HCT116 (cell line): ENCODE measurements around the gene ENTPD7. TPM values are rescaled to one million over a fixed set of nuclear protein-coding genes. Genes with fewer than 3 reads are reported as not detected.
A peak's percentile ranks its signal among the peaks of the same experiment; 100 is the strongest.

Experiments used
- ATAC-seq: fragments of 200-7000 bp; cut with Tn5 transposase; 2 replicates; pipeline ENCODE4 v1.9.1; 2020; ENCODE audit warnings: mild to moderate bottlenecking, moderate library complexity
- BruUV-seq: library from RNA; stranded (reverse); fragments of 400-500 nt; replicated peaks from 2 replicates; lab custom pipeline; 2021; lab: Mats Ljungman, UMichigan
- CTCF ChIA-PET: fragments of 300-600 bp; sonication (Branson Sonifier 250); formaldehyde crosslinking; loops from one replicate; lab custom pipeline; 2021; ENCODE audit warnings: antibody characterized with exemption; lab: Charles Lee
- POLR2A ChIA-PET: fragments of 300-600, 350-600 bp; sonication (Branson Sonifier 250); formaldehyde crosslinking; loops from one replicate; lab custom pipeline; 2021; ENCODE audit warnings: antibody characterized with exemption; lab: Charles Lee
- RAD21 ChIA-PET, 2 experiments: fragments of 300-600 bp; sonication (Branson Sonifier 250); formaldehyde crosslinking; loops; one replicate each; lab custom pipeline; 2023; ENCODE audit warnings: low total read pairs in 2 of 2; ENCODE audit not compliant: uncharacterized antibody in 2 of 2, unreplicated experiment in 2 of 2, low non-redundant PET in 1 of 2; lab: Charles Lee
- DNase-seq: peaks from one replicate; pipeline ENCODE4 v3.0.0-alpha.2; 2010; ENCODE audit warnings: low read depth, low spot score
- H2AFZ ChIP-seq: fragments of 200-600 bp; shearing (Covaris generic), sonication (generic); 2 replicates; pipeline ENCODE4 v1.6.1; 2017; ENCODE audit warnings: low read depth, mixed run types, mixed read lengths, antibody characterized with exemption, low read length; ENCODE audit not compliant: poor library complexity, severe bottlenecking
- H3K27ac ChIP-seq: 2 replicates; pipeline ENCODE4 v1.5.1; 2012; ENCODE audit warnings: low read depth, low read length
- H3K27me3 ChIP-seq: fragments of 200-600 bp; sonication (generic); 2 replicates; pipeline ENCODE4 v1.6.1; 2016; ENCODE audit warnings: mixed run types, low read length, mixed read lengths; ENCODE audit not compliant: insufficient read depth
- H3K36me3 ChIP-seq, 2 experiments: fragments of 200-500 bp in 1 of 2; fragments of 200-600 bp in 1 of 2; sonication (Bioruptor generic) in 1 of 2; sonication (generic) in 1 of 2; 2 replicates each; pipeline versions ENCODE4 v1.5.1 to v1.6.1; 2014 to 2016; ENCODE audit warnings: low read length in 2 of 2, inconsistent platforms in 1 of 2, mixed read lengths in 1 of 2, mixed run types in 1 of 2; ENCODE audit not compliant: insufficient read depth in 2 of 2, control insufficient read depth in 1 of 2
- H3K4me1 ChIP-seq, 2 experiments: fragments of 200-600 bp in 1 of 2; sonication (generic) in 1 of 2; 2 replicates each; pipeline versions ENCODE4 v1.5.1 to v1.6.1; 2012 to 2017; ENCODE audit warnings: low read length in 2 of 2, inconsistent platforms in 1 of 2, mild to moderate bottlenecking in 1 of 2, mixed read lengths in 1 of 2, mixed run types in 1 of 2, moderate library complexity in 1 of 2; ENCODE audit not compliant: insufficient read depth in 2 of 2, control insufficient read depth in 1 of 2
- H3K4me2 ChIP-seq: fragments of 200-600 bp; sonication (generic); 2 replicates; pipeline ENCODE4 v1.6.1; 2017; ENCODE audit warnings: mixed run types, low read length, mixed read lengths
- H3K4me3 ChIP-seq, 2 experiments: fragments of 200-600 bp in 1 of 2; sonication (generic) in 1 of 2; replicated peaks in 1 of 2; 2 replicates each; pipeline ENCODE4 v1.5.1; 2011 to 2016; ENCODE audit warnings: low read length in 2 of 2, control low read depth in 1 of 2, low read depth in 1 of 2, mild to moderate bottlenecking in 1 of 2, mixed read lengths in 1 of 2, mixed run types in 1 of 2
- H3K79me2 ChIP-seq: fragments of 200-600 bp; sonication (generic); 2 replicates; pipeline ENCODE4 v1.6.1; 2017; ENCODE audit warnings: mild to moderate bottlenecking, mixed run types, low read length, moderate library complexity, mixed read lengths; ENCODE audit not compliant: insufficient read depth
- H3K9ac ChIP-seq: fragments of 200-600 bp; sonication (generic); 2 replicates; pipeline ENCODE4 v1.6.1; 2016; ENCODE audit warnings: low read length, mixed read lengths
- H3K9me2 ChIP-seq: fragments of 200-600 bp; sonication (generic), shearing (Covaris generic); 2 replicates; pipeline ENCODE4 v1.6.1; 2017; ENCODE audit warnings: mixed run types, mild to moderate bottlenecking, moderate library complexity; ENCODE audit not compliant: insufficient read depth
- H3K9me3 ChIP-seq, 2 experiments: fragments of 200-500 bp in 1 of 2; fragments of 200-600 bp in 1 of 2; sonication (Bioruptor generic) in 1 of 2; sonication (generic) in 1 of 2; 2 replicates each; pipeline ENCODE4 v1.6.1; 2014 to 2017; ENCODE audit warnings: low read length in 2 of 2, mixed read lengths in 2 of 2, inconsistent platforms in 1 of 2, low read depth in 1 of 2, mild to moderate bottlenecking in 1 of 2, mixed run types in 1 of 2, moderate library complexity in 1 of 2; ENCODE audit not compliant: control insufficient read depth in 1 of 2, insufficient read depth in 1 of 2
- H4K20me1 ChIP-seq: fragments of 200-600 bp; sonication (generic), shearing (Covaris generic); 2 replicates; pipeline ENCODE4 v1.6.1; 2017; ENCODE audit warnings: mixed run types, mild to moderate bottlenecking, moderate library complexity; ENCODE audit not compliant: insufficient read depth
- CBX3 ChIP-seq: IDR thresholded peaks from 2 replicates; pipeline ENCODE4 v1.6.1; 2012; ENCODE audit warnings: low read depth
- CEBPB ChIP-seq: IDR thresholded peaks from 2 replicates; pipeline ENCODE4 v1.6.1; 2012; ENCODE audit warnings: low read depth
- CTCF ChIP-seq, 3 experiments: fragments of 200-600 bp in 1 of 3; sonication (generic) in 1 of 3; IDR thresholded peaks in 2 of 3; conservative IDR thresholded peaks in 1 of 3; 2 replicates each; pipeline ENCODE4 v1.5.1; 2012 to 2017; ENCODE audit warnings: low read depth in 2 of 3, low read length in 2 of 3, antibody characterized with exemption in 1 of 3, borderline replicate concordance in 1 of 3, control low read depth in 1 of 3, mild to moderate bottlenecking in 1 of 3, mixed read lengths in 1 of 3, mixed run types in 1 of 3, moderate library complexity in 1 of 3; ENCODE audit not compliant: insufficient read depth in 1 of 3
- ELF1 ChIP-seq: IDR thresholded peaks from 2 replicates; pipeline ENCODE4 v1.6.1; 2012; ENCODE audit warnings: low read depth, borderline replicate concordance
- EZH2phosphoT487 ChIP-seq: fragments of 200-600 bp; IDR thresholded peaks from 2 replicates; pipeline ENCODE4 v1.6.1; 2018; ENCODE audit warnings: antibody characterized with exemption, borderline replicate concordance
- POLR2A ChIP-seq: IDR thresholded peaks from 2 replicates; pipeline ENCODE4 v1.7.0; 2011; ENCODE audit warnings: borderline replicate concordance; ENCODE audit not compliant: insufficient read depth, insufficient read length; ENCODE audit errors: extremely low read depth
- TCF7L2 ChIP-seq: IDR thresholded peaks from 2 replicates; pipeline ENCODE4 v1.7.0; 2011; ENCODE audit warnings: borderline replicate concordance, inconsistent platforms; ENCODE audit not compliant: insufficient read depth, insufficient read length; ENCODE audit errors: extremely low read depth
- YY1 ChIP-seq: IDR thresholded peaks from 2 replicates; pipeline ENCODE4 v1.6.1; 2011; ENCODE audit warnings: low read length, low read depth, moderate library complexity, mild to moderate bottlenecking; ENCODE audit not compliant: insufficient replicate concordance; ENCODE audit errors: extremely low read depth
- ZFX ChIP-seq: fragments of 450-650 bp; IDR thresholded peaks from 2 replicates; pipeline ENCODE4 v1.6.1; 2017
- intact Hi-C: fragments of 100-400 bp; cut with micrococcal nuclease; formaldehyde crosslinking; loops from 2 replicates; pipeline ENCODE4 v1.10.0; 2022
- total RNA-seq: library from RNA; stranded (reverse); gene quantifications from one replicate; pipeline ENCODE4 v1.2.1, GENCODE V29; 2021; ENCODE audit not compliant: unreplicated experiment

Gene ENTPD7
- total RNA-seq, 1 experiment from 2014 or later = 12.3 TPM

DNA sequence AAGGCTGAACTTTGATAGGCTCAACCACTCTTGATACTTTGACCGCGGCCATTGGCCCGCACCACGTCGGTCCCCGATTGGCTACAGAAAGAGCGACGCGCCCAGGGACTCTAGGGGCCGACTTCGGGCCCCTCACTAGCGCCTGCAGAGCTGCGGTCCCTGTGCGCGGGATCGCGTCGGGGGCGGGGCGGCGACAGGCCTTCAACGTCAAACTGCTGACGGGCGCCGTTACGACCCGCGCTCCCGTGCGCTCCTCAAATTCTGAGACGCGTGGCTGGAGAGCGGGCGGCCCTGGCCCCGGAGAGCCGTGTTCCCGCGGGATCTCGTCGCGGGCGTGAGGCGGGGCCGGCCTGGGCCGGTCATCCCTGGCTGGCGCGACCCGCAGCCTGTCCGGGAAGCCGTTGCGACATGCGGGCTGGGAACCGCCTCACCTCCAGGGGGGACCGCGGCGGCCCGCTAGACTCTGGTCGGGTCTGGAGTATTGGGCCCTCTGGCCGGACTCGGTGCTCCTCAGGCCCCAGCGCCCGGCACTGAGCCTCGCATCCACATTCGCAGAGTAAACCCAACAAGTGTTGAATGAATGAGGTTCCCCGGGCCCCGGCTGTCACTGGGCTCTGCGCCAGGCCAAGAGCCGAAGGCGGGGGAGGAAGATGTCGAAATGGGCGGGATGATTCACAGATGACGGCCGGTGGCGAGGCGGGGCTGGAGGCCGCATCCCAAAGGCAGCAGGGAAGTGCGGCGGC is 38.4 kb upstream of the ENTPD7 start (continued):
- TF ChIP-seq TCF7L2 (no peak), ELF1 (no peak), YY1 (peak; percentile 75), EZH2phosphoT487 (no peak)

DNA sequence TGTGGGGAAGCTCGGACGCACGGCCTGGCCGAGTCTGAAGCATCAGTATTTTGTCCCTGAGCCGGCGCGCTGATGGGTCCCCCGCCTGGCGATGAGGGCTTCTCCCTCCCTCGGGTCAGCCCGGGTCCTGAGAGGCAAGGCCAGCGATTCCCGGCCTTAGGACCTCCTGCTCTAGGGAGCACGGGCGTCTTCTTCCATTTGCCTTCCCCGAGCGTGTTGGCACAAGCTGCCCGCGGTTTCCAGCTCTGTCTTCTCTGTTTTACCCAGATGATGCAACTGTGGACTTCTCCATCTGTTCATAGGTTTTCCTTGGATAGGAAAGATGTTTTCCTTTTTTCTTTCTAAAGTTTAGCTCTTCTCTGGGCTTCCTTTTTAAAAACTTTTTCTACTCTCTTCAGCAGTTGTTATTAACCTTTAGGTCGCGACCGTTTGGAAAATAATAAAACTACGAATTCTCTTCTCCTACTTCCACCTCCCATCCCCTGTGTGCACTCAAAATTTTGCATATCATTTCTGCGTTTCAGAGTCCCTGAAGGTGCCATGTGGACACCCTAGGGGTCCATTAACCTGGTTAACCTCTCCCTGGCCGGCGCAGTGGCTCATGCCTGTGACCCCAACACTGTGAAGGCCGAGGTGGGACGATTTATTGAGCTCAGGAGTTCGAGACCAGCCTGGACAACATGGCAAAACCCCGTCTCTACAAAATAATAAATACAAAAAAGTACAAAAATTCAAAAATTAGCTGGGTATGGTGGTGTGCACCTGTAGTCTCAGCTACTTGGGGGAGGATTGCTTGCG is 37.7 kb upstream of the ENTPD7 start:
- RAD21 ChIA-PET = no interaction called here
- peak; percentile 4 for ATAC-seq
- H3K27me3 ChIP-seq = no peaks in the 10 kb centered on the region
- peaks cover 0 to 6% of the 10 kb centered on the region in 2 experiments; a peak in 1 of 4 replicates for H3K36me3 ChIP-seq
- peaks cover 34% of the 10 kb centered on the region for H3K79me2 ChIP-seq
- CTCF ChIA-PET = interaction anchor here (0.8 to 2.8 kb wide), 7 partner anchors 9 to 186 kb away, joined by 3 to 10 read pairs (median 5); partner anchors contain the start of gene ENTPD7
- peak overlapping the region; percentile 79 for H3K4me2 ChIP-seq
- peaks cover 17 to 34% of the 10 kb centered on the region in 2 experiments for H3K4me1 ChIP-seq
- H3K4me3 ChIP-seq = peak overlapping the region; percentile 63 to 73
- DNase-seq = no peak
- peak overlapping the region; percentile 96 for H3K27ac ChIP-seq
- no peaks in the 10 kb centered on the region for H3K9me3 ChIP-seq
- POLR2A ChIA-PET = interaction anchor here (1.0 to 3.2 kb wide), 7 partner anchors 9 to 191 kb away, joined by 3 to 23 read pairs (median 8); partner anchors contain the start of genes ABCC2, COX15, CUTC and ENTPD7
- no peak for TF ChIP-seq CTCF (IDR thresholded peaks at IDR 0.05 in 2 of 3, conservative IDR thresholded peaks at IDR 0.05 in 1 of 3; ENCODE audit: borderline replicate concordance in 1 of 3, insufficient read depth in 1 of 3, low read depth in 2 of 3, low read length in 2 of 3)
- no peak for TF ChIP-seq CEBPB
- peak; percentile 86 for TF ChIP-seq POLR2A
- no peak for TF ChIP-seq CBX3
- TF ChIP-seq ZFX = peak; percentile 84
- TF ChIP-seq, all 23 proteins: peak for 2
- Histone ChIP-seq H4K20me1 (no peaks in the 10 kb centered on the region), H3K9me2 (no peaks in the 10 kb centered on the region), H3K9ac (peak overlapping the region; percentile 92), H2AFZ (no peak overlapping the region)
- intact Hi-C loops = loop anchor here (1.0 to 2.0 kb wide), 2 partner anchors 38 to 89 kb away; partner anchors contain the start of gene ENTPD7
- BruUV-seq = TSS peak; percentile 90
